Pancreas (tissue), 10 donors: ENCODE measurements around the gene TJP3. TPM values are rescaled to one million over a fixed set of nuclear protein-coding genes. Genes with fewer than 3 reads are reported as not detected.

Source experiments
- ATAC-seq, 4 donors: fragments of 200-7000 bp; cut with Tn5 transposase; one replicate each; pipeline versions ENCODE4 v1.8.0 to v1.9.1; 2020; ENCODE audit warnings: mild to moderate bottlenecking in 4 of 4, moderate library complexity in 4 of 4
- DNase-seq, 6 donors: peaks; one replicate each; pipeline ENCODE4 v3.0.0-alpha.2; 2020
- FAIRE-seq: peaks from 2 replicates; lab custom pipeline; 2012; peaks lifted over from hg19 to GRCh38; lab: Jason Lieb, UNC
- H3K27ac ChIP-seq, 4 donors: fragments of 200-600 bp; sonication (generic); 1 replicate in 3 of 4; 2 replicates in 1 of 4; pipeline versions ENCODE4 v1.5.0 to v1.8.0; 2020
- H3K27me3 ChIP-seq, 4 donors: fragments of 200-600 bp; one replicate each; pipeline ENCODE4 v1.8.0; 2021
- H3K36me3 ChIP-seq, 3 donors: fragments of 200-600 bp; sonication (generic) in 1 of 3; one replicate each; pipeline versions ENCODE4 v1.5.0 to v1.8.0; 2020 to 2021
- H3K4me1 ChIP-seq, 3 donors: fragments of 200-600 bp; one replicate each; pipeline ENCODE4 v1.8.0; 2021
- H3K4me3 ChIP-seq, 4 donors: fragments of 200-600 bp; sonication (generic) in 2 of 4; one replicate each; pipeline versions ENCODE4 v1.5.0 to v1.8.0; 2020 to 2021
- H3K9me3 ChIP-seq, 4 donors: fragments of 200-600 bp; one replicate each; pipeline ENCODE4 v1.8.0; 2021
- WGBS, 2 donors: extraction: QIAGEN DNeasy Blood & Tissue Kit; methylation state at CpG; one replicate each; pipeline ENCODE4 v1.1.7; 2013; 5-methylcytosine and 5-hydroxymethylcytosine counted together
- intact Hi-C, 3 donors: fragments of 100-400 bp; cut with DNase I; formaldehyde crosslinking; loops; one replicate each; pipeline versions ENCODE4 v1.11.1 to v1.14.2; 2022
- polyA plus RNA-seq, 2 donors: library from polyadenylated mRNA; stranded (reverse); fragments of 200-250 nt; gene quantifications; one replicate each; pipeline ENCODE4 v1.2.3, GENCODE V29; 2013
- total RNA-seq, 6 donors: library from RNA; stranded (reverse); fragmentation: NEBNext Ultra II Directional in 4 of 6; extraction: Animal tissue kit (Norgen Biotek cat#: 25700) in 4 of 6; gene quantifications; one replicate each; pipeline versions ENCODE4 v1.2.1 to v1.2.4, GENCODE V29; 2021 to 2023
- TF ChIP-seq, protein P1 (sequence below), 4 donors: fragments of 200-600 bp; sonication (generic) in 3 of 4; IDR thresholded peaks; one replicate each; pipeline versions ENCODE4 v1.5.0 to v1.8.0; 2021; ENCODE audit warnings: antibody characterized with exemption in 4 of 4
- donor health status: healthy with polysubstance abuse.
- donor health status: DM: no; HTN: no; CAD: no; lungs with moderate emphysema.
- donor health status: DM: no; HTN: no; CAD: no.
- donor health status: control.
- donor health status: control.
- donor health status: Bipolar disorder and iron deficiency.
- donor health status: DM: yes; HTN: yes; CAD: no.
- donor health status: DM: no; HTN: no; CAD: no.
- donor health status: DM: no; HTN: no; CAD: no.
- donor health status: DM: yes; HTN: yes; CAD: no.

The TJP3 gene
- total and polyA plus RNA-seq, 8 donors: 9.2 to 36.0 (median 15.8) TPM

DNA sequence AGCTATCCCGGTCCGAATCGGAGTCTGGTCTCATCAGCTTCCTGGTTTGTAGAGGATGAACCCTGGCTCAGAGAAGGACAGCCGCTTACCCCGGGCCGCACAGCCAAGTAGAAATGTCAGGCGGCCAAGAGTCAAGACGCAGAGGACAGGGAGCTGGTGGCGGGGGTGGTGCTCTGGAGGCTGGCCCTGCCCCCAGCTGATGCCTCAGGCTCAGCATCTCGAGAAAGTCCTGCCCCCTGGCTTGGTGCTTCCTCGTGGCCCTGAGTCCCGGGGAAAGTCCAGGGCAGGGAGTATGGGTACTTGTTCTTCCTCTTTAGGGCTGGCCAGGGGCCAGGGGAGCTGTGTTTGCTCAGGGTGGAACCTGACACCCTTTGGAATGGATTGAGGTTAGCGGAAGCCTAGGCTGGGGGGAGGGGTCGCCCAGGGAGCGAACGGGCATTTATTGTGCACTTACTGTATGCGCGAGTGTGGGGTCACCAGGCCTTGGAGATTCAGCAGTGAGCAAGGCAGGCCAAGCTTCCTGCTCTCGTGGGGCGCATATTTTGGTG lies 2.2 kb downstream of the TJP3 start:
- peak overlapping the region in 2 of 4 donors; percentile 86 to 89 for H3K27ac ChIP-seq

GRCh38 chr19:3712663-3713611 lies 4.8 kb downstream of the TJP3 start:
- peak; percentile 15 to 39 (median 30) for ATAC-seq
- Histone ChIP-seq H3K4me1 (peaks cover 0 to 7% (median 6%) of the 10 kb centered on the region in 3 donors), H3K27me3 (no peaks in the 10 kb centered on the region), H3K27ac (peak overlapping the region in 3 of 4 donors; percentile 42 to 69 (median 55)), H3K36me3 (no peaks in the 10 kb centered on the region), H3K4me3 (no peak overlapping the region), H3K9me3 (no peaks in the 10 kb centered on the region)
- TF ChIP-seq, protein P1, sequence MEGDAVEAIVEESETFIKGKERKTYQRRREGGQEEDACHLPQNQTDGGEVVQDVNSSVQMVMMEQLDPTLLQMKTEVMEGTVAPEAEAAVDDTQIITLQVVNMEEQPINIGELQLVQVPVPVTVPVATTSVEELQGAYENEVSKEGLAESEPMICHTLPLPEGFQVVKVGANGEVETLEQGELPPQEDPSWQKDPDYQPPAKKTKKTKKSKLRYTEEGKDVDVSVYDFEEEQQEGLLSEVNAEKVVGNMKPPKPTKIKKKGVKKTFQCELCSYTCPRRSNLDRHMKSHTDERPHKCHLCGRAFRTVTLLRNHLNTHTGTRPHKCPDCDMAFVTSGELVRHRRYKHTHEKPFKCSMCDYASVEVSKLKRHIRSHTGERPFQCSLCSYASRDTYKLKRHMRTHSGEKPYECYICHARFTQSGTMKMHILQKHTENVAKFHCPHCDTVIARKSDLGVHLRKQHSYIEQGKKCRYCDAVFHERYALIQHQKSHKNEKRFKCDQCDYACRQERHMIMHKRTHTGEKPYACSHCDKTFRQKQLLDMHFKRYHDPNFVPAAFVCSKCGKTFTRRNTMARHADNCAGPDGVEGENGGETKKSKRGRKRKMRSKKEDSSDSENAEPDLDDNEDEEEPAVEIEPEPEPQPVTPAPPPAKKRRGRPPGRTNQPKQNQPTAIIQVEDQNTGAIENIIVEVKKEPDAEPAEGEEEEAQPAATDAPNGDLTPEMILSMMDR (IDR thresholded peaks at IDR 0.05): no peak
- FAIRE-seq: no peak
- intact Hi-C loops: no loop called here
- WGBS, 2 donors: 34% methylated on average over 23 of the region's 23 CpGs
- peak in 1 of 6 donors; percentile 56 for DNase-seq

More for the DNA sequence above, 2.2 kb downstream of the TJP3 start:
- ATAC-seq: peak; percentile 81 to 89 (median 86)
- peak; percentile 91 to 98 (median 94) for DNase-seq
- FAIRE-seq: no peak
- Histone ChIP-seq H3K4me3 (peak overlapping the region in 1 of 4 donors; percentile 1), H3K9me3 (no peaks in the 10 kb centered on the region), H3K27me3 (no peaks in the 10 kb centered on the region), H3K4me1 (peaks cover 0 to 7% (median 6%) of the 10 kb centered on the region in 3 donors), H3K36me3 (no peaks in the 10 kb centered on the region)
- intact Hi-C loops: no loop called here
- TF ChIP-seq, protein P1 (IDR thresholded peaks at IDR 0.05): no peak
- WGBS, 2 donors: 13% methylated on average over 20 of the region's 20 CpGs

GRCh38 chr19:3716147-3716668 lies 8.0 kb downstream of the TJP3 start:
- Histone ChIP-seq H3K27ac (no peak overlapping the region), H3K9me3 (no peaks in the 10 kb centered on the region), H3K4me1 (peaks cover 0 to 10% (median 0%) of the 10 kb centered on the region in 3 donors), H3K27me3 (no peaks in the 10 kb centered on the region), H3K4me3 (no peak overlapping the region), H3K36me3 (no peaks in the 10 kb centered on the region)
- FAIRE-seq: no peak
- TF ChIP-seq, protein P1 (IDR thresholded peaks at IDR 0.05): no peak
- no peak for ATAC-seq
- no peak for DNase-seq
- intact Hi-C loops: loop anchor here in 1 of 3 donors (5.0 kb wide), 1 partner anchor 49 kb away; no protein-coding TSS in a partner anchor
- 77 to 85% methylated on average over 16 of the region's 16 CpGs for WGBS, 2 donors

GRCh38 chr19:3719868-3720267 lies 11.7 kb downstream of the TJP3 start:
- H3K27me3 ChIP-seq: no peaks in the 10 kb centered on the region
- FAIRE-seq: no peak
- TF ChIP-seq, protein P1 (IDR thresholded peaks at IDR 0.05): no peak

More at GRCh38 chr19:3719868-3720267, 11.7 kb downstream of the TJP3 start:
- WGBS, 2 donors: 70 to 92% methylated on average over 4 of the region's 4 CpGs
- Histone ChIP-seq H3K9me3 (no peaks in the 10 kb centered on the region), H3K36me3 (no peaks in the 10 kb centered on the region), H3K27ac (no peak overlapping the region), H3K4me1 (peaks cover 0 to 7% (median 0%) of the 10 kb centered on the region in 3 donors), H3K4me3 (no peak overlapping the region)
- no peak for DNase-seq
- intact Hi-C loops: loop anchor here in 1 of 3 donors (5.0 kb wide), 1 partner anchor 53 kb away; no protein-coding TSS in a partner anchor
- no peak for ATAC-seq
